ENCODE results near the gene CWC22. TPM values are rescaled to one million over a fixed set of nuclear protein-coding genes. Genes with fewer than 3 reads are reported as not detected.

The CWC22 gene
- total and polyA plus RNA-seq, 2 of the 13 experiments (the other 11 are each of a cell fraction or from before 2014, with no cell fraction given), result 5.7 to 29.2 TPM

DNA sequence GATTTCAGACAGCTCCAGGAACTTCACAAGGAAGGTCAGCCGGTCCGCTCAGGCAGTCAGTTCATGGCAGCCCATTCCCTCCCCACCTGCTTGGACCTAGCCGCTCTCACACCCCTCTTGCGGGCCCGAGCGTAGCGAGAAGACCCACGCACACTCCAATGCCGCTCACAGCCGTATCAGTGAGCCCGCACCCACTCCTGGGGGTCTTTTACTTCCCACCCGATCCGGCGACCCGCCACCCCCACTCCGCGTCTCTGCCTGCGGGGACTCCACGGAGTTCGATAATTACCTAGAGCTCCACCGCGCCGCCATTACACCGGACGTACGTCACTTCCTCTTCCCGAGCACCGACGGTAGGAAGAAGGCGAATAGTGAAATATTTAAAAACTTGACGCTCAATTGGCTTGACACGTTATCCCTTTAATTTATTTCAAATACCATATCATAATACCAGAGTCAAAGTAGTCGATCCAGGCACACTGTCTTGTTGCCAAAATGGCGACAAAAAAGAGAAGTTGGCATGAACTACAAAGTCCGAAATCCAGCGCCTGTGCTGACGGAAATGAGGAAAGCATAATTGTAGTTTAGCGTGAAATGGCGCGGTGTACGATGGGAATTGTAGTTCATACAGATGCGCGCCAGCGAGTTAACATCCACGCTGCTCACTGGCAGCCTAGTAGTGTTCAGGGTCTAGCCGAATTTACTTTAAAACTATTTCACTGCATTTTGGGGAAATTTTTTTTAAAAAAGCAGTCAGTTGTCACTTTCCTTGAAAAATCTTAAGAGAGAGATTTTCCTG, at the start of gene CWC22 (continued):
- TF ChIP-seq, protein P1, sequence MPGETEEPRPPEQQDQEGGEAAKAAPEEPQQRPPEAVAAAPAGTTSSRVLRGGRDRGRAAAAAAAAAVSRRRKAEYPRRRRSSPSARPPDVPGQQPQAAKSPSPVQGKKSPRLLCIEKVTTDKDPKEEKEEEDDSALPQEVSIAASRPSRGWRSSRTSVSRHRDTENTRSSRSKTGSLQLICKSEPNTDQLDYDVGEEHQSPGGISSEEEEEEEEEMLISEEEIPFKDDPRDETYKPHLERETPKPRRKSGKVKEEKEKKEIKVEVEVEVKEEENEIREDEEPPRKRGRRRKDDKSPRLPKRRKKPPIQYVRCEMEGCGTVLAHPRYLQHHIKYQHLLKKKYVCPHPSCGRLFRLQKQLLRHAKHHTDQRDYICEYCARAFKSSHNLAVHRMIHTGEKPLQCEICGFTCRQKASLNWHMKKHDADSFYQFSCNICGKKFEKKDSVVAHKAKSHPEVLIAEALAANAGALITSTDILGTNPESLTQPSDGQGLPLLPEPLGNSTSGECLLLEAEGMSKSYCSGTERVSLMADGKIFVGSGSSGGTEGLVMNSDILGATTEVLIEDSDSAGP (CRISPR knock-in tag; IDR thresholded peaks at IDR 0.05; ENCODE audit: borderline replicate concordance), result peak; percentile 68; the same call in 1 of the 2 replicates
- TF ChIP-seq DNMT1 (CRISPR knock-in tag; IDR thresholded peaks at IDR 0.05), result no peak
- TF ChIP-seq, protein P2, sequence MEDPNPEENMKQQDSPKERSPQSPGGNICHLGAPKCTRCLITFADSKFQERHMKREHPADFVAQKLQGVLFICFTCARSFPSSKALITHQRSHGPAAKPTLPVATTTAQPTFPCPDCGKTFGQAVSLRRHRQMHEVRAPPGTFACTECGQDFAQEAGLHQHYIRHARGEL (CRISPR knock-in tag; IDR thresholded peaks at IDR 0.05), result 0 out of 2 replicates have a peak, but pooled peaks have one; percentile 59
- no peak for TF ChIP-seq MBNL3 (CRISPR knock-in tag; conservative IDR thresholded peaks at IDR 0.05)
- TF ChIP-seq, protein P3, sequence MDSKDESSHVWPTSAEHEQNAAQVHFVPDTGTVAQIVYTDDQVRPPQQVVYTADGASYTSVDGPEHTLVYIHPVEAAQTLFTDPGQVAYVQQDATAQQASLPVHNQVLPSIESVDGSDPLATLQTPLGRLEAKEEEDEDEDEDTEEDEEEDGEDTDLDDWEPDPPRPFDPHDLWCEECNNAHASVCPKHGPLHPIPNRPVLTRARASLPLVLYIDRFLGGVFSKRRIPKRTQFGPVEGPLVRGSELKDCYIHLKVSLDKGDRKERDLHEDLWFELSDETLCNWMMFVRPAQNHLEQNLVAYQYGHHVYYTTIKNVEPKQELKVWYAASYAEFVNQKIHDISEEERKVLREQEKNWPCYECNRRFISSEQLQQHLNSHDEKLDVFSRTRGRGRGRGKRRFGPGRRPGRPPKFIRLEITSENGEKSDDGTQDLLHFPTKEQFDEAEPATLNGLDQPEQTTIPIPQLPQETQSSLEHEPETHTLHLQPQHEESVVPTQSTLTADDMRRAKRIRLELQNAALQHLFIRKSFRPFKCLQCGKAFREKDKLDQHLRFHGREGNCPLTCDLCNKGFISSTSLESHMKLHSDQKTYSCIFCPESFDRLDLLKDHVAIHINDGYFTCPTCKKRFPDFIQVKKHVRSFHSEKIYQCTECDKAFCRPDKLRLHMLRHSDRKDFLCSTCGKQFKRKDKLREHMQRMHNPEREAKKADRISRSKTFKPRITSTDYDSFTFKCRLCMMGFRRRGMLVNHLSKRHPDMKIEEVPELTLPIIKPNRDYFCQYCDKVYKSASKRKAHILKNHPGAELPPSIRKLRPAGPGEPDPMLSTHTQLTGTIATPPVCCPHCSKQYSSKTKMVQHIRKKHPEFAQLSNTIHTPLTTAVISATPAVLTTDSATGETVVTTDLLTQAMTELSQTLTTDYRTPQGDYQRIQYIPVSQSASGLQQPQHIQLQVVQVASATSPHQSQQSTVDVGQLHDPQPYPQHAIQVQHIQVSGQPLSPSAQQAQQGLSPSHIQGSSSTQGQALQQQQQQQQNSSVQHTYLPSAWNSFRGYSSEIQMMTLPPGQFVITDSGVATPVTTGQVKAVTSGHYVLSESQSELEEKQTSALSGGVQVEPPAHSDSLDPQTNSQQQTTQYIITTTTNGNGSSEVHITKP (CRISPR knock-in tag; IDR thresholded peaks at IDR 0.05; ENCODE audit: low read depth), result peak; percentile 77
- TF ChIP-seq, protein P4, sequence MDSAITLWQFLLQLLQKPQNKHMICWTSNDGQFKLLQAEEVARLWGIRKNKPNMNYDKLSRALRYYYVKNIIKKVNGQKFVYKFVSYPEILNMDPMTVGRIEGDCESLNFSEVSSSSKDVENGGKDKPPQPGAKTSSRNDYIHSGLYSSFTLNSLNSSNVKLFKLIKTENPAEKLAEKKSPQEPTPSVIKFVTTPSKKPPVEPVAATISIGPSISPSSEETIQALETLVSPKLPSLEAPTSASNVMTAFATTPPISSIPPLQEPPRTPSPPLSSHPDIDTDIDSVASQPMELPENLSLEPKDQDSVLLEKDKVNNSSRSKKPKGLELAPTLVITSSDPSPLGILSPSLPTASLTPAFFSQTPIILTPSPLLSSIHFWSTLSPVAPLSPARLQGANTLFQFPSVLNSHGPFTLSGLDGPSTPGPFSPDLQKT (CRISPR knock-in tag; IDR thresholded peaks at IDR 0.05; ENCODE audit: borderline replicate concordance), result 0 out of 2 replicates have a peak, but pooled peaks have one; percentile 12
- TF ChIP-seq, protein P5, sequence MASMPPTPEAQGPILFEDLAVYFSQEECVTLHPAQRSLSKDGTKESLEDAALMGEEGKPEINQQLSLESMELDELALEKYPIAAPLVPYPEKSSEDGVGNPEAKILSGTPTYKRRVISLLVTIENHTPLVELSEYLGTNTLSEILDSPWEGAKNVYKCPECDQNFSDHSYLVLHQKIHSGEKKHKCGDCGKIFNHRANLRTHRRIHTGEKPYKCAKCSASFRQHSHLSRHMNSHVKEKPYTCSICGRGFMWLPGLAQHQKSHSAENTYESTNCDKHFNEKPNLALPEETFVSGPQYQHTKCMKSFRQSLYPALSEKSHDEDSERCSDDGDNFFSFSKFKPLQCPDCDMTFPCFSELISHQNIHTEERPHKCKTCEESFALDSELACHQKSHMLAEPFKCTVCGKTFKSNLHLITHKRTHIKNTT (CRISPR knock-in tag; IDR thresholded peaks at IDR 0.05), result no peak
- TF ChIP-seq WIZ (CRISPR knock-in tag; IDR thresholded peaks at IDR 0.05), result peak; percentile 93; the same call in 1 of the 2 replicates
- 0 out of 2 replicates have a peak, but pooled peaks have one; percentile 49 for TF ChIP-seq FOXO1 (CRISPR knock-in tag; IDR thresholded peaks at IDR 0.05)
- no peak for TF ChIP-seq DPF2 (CRISPR knock-in tag; IDR thresholded peaks at IDR 0.05; ENCODE audit: borderline replicate concordance, low read depth)
- TF ChIP-seq, protein P6, sequence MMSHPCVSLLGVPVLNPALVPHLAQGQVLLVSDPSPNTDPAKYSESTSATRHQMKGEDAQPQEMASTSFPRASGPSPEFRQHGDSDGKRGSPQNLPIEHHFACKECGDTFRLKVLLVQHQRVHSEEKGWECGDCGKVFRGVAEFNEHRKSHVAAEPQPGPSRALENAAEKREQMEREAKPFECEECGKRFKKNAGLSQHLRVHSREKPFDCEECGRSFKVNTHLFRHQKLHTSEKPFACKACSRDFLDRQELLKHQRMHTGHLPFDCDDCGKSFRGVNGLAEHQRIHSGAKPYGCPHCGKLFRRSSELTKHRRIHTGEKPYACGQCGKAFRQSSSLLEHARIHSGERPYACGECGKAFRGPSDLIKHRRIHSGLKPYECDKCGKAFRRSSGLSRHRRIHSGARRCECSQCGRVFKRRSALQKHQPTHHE (CRISPR knock-in tag; IDR thresholded peaks at IDR 0.05; ENCODE audit: borderline replicate concordance), result peak; percentile 85; the same call in 1 of the 2 replicates
- peak; percentile 10; the same call in 1 of the 2 replicates for TF ChIP-seq ZNF629 (CRISPR knock-in tag; conservative IDR thresholded peaks at IDR 0.05)
- peak; percentile 82; the same call in 1 of the 2 replicates for TF ChIP-seq ZNF569 (CRISPR knock-in tag; IDR thresholded peaks at IDR 0.05; ENCODE audit: borderline replicate concordance)
- TF ChIP-seq ZBTB38 (CRISPR knock-in tag; IDR thresholded peaks at IDR 0.05), result peak; percentile 71; the same call in 1 of the 2 replicates
- peak; percentile 77 for TF ChIP-seq SALL2 (CRISPR knock-in tag; IDR thresholded peaks at IDR 0.05)
- no peak for TF ChIP-seq RFX1 (IDR thresholded peaks at IDR 0.05)
- TF ChIP-seq AKAP8 (CRISPR knock-in tag; IDR thresholded peaks at IDR 0.05), result no peak
